ENCODE results near the gene SAXO1.
A peak's percentile ranks its signal among the peaks of the same experiment; 100 is the strongest.
"Not testable (repeated sequence)": the region's sequence is repeated elsewhere in the genome, so short reads cannot be mapped to it uniquely, and the experiment has no call there.

Gene SAXO1

DNA sequence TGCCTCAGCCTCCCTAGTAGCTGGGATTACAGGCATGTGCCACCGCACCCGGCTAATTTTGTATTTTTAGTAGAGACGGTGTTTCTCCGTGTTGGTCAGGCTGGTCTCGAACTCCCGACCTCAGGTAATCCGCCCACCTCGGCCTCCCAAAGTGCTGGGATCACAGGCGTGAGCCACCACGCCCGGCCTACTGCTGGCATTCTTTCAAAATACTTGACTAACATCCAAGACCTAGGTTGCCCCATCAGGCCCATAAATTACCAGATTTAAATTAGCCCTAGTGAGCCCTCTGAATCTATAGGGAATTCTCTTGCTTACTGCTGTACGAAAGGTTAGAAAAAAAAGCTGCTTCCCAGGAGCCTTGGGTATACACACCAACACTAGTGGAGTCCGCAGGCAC, 102.4 kb downstream of the SAXO1 start:
- H3K27me3 ChIP-seq (ENCODE audit: insufficient read depth, low read length); H3K27ac ChIP-seq (ENCODE audit: low read depth, low read length); H3K4me1 ChIP-seq (ENCODE audit: control insufficient read depth, insufficient read depth, low read length, unreplicated experiment); H3K4me3 ChIP-seq (ENCODE audit: low read depth, low read length); H2AFZ ChIP-seq (ENCODE audit: low read length, unreplicated experiment); H3K79me2 ChIP-seq (ENCODE audit: control insufficient read depth, insufficient read depth, low read length, unreplicated experiment); H3K36me3 ChIP-seq (ENCODE audit: insufficient read depth, low read length): not testable (repeated sequence)

DNA sequence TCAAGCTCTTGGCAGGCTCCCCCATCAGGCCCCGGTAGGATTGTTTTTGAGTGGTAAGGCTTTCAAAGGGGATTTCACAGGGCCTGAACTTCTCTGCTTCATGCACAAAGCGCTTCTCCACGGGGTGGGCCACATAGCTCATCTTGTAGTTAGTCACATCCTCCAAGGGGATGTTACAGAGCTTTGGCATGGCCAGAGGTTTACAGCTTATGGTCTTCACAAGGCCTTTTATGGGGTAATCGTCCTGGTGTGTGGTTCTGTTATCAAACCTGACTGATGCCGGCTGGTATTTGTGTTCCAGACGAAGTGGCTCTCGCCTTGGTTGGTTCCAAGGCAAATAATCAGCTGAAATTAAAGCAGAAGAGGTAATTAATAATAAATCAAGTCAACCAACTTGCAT, 104.3 kb downstream of the SAXO1 start:
- no peaks in the 10 kb centered on the region for H3K36me3 ChIP-seq (ENCODE audit: insufficient read depth, low read length)
- H2AFZ ChIP-seq (ENCODE audit: low read length, unreplicated experiment) = no peak overlapping the region
- H3K79me2 ChIP-seq (ENCODE audit: control insufficient read depth, insufficient read depth, low read length, unreplicated experiment) = no peaks in the 10 kb centered on the region
- H3K4me1 ChIP-seq (ENCODE audit: control insufficient read depth, insufficient read depth, low read length, unreplicated experiment) = no peaks in the 10 kb centered on the region
- no peak overlapping the region for H3K4me3 ChIP-seq (ENCODE audit: low read depth, low read length)
- H3K27ac ChIP-seq (ENCODE audit: low read depth, low read length) = no peak overlapping the region
- no peaks in the 10 kb centered on the region for H3K27me3 ChIP-seq (ENCODE audit: insufficient read depth, low read length)

DNA sequence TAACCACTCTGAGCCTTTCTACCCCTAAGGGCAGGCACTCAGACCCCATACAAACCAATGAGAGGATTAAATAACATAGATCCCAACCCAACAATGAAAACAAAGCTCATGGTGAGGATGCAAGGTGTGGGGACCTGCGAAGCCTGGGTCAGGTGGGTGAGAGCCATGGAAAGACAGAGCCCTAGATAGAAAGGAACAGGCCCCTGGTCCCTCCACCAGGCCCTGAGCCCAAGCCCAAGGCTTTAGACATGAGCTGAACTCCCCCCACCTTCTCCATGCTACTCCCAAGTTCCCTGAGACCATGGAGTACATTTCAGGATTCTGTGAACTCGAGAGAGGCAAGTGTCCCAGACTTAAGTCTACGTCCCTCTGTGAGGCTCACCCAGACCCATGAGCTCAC, 106.5 kb downstream of the SAXO1 start:
- H3K27ac ChIP-seq (ENCODE audit: low read depth, low read length) = no peak overlapping the region
- H2AFZ ChIP-seq (ENCODE audit: low read length, unreplicated experiment) = no peak overlapping the region
- H3K4me1 ChIP-seq (ENCODE audit: control insufficient read depth, insufficient read depth, low read length, unreplicated experiment) = no peaks in the 10 kb centered on the region
- no peaks in the 10 kb centered on the region for H3K79me2 ChIP-seq (ENCODE audit: control insufficient read depth, insufficient read depth, low read length, unreplicated experiment)
- no peak overlapping the region for H3K4me3 ChIP-seq (ENCODE audit: low read depth, low read length)
- no peaks in the 10 kb centered on the region for H3K27me3 ChIP-seq (ENCODE audit: insufficient read depth, low read length)
- H3K36me3 ChIP-seq (ENCODE audit: insufficient read depth, low read length) = no peaks in the 10 kb centered on the region

DNA sequence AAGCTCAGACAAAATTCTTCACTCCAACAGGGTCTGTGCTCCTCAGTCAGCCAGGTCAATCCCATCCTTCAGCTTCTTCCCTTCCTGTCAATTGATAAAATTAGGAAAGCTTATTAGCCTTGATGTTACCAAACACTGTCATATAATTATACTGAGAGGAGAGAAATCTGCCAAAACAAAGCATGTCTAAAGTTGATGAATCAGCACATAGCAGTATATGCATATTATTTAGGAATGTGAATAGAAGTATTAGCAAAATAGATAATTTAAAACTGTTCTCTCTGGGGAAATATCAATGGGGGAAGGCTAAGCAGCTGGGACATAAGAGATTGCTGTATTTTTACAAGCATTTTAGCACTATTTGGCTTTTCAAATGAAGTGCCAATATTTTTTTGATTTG, 107.1 kb downstream of the SAXO1 start:
- Histone ChIP-seq H3K36me3 (ENCODE audit: insufficient read depth, low read length) (no peaks in the 10 kb centered on the region), H3K4me1 (ENCODE audit: control insufficient read depth, insufficient read depth, low read length, unreplicated experiment) (no peaks in the 10 kb centered on the region), H3K79me2 (ENCODE audit: control insufficient read depth, insufficient read depth, low read length, unreplicated experiment) (no peaks in the 10 kb centered on the region), H3K27me3 (ENCODE audit: insufficient read depth, low read length) (no peaks in the 10 kb centered on the region), H3K27ac (ENCODE audit: low read depth, low read length) (no peak overlapping the region), H3K4me3 (ENCODE audit: low read depth, low read length) (no peak overlapping the region), H2AFZ (ENCODE audit: low read length, unreplicated experiment) (no peak overlapping the region)

DNA sequence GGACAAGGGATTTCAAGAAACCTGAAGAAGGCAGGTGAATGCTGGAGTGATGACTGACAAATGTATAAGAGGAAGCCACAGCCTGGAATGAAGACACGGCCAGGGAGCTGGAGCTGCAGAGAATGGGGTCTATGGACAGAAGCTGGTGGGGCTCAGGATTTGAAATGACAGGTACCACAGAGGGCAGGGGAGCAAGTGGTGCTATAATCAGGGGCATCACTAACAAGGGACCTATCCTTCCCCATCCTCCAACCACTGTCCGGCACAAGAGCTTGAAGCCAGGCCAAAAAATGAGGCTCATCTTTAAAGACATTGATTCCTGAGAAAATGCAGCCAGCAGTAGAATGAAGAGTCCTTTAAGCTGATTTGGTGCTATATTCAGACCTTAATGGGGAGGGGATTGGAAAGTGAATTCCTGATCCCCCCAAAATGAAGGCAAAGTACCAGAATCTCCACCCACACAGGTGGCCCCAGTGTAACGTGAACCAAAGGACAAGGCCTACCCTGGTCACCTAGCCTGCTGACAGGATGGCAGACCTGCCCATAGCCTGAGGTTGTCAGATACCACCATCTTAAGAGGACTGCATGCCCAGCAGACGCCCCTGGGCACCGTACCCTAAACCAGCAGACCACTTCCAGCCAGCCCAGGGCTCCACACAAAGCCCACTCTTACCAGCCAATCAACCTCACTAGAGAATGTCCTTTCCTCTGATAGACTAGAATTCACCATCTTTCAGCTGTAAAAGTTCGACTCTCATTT, 109.2 kb downstream of the SAXO1 start:
- no peaks in the 10 kb centered on the region for H3K79me2 ChIP-seq (ENCODE audit: control insufficient read depth, insufficient read depth, low read length, unreplicated experiment)
- no peak overlapping the region for H2AFZ ChIP-seq (ENCODE audit: low read length, unreplicated experiment)
- H3K36me3 ChIP-seq (ENCODE audit: insufficient read depth, low read length) = no peaks in the 10 kb centered on the region
- H3K27ac ChIP-seq (ENCODE audit: low read depth, low read length) = no peak overlapping the region
- H3K4me3 ChIP-seq (ENCODE audit: low read depth, low read length) = no peak overlapping the region
- no peaks in the 10 kb centered on the region for H3K4me1 ChIP-seq (ENCODE audit: control insufficient read depth, insufficient read depth, low read length, unreplicated experiment)
- no peaks in the 10 kb centered on the region for H3K27me3 ChIP-seq (ENCODE audit: insufficient read depth, low read length)

DNA sequence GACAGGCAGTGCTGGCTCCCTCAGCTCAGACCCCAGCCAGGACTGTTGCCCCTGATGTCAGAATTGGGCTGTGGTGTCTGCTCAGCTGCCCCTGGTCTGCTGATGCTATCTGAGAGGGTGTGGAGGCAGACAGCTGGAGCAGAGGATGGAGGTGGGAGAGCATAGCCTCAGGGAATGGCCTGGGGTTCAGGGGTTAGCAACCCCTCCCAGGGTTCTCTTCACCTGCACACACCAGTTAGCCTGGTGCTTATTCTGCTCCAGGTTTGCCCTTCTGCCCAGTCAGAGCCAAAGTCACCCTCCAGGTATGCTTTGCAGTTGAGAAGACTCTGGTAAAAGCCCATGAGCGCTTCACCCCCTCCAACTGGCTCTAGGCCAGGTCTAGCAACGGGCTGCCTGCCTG, 109.8 kb downstream of the SAXO1 start:
- Histone ChIP-seq H3K4me1 (ENCODE audit: control insufficient read depth, insufficient read depth, low read length, unreplicated experiment) (no peaks in the 10 kb centered on the region), H2AFZ (ENCODE audit: low read length, unreplicated experiment) (no peak overlapping the region), H3K27ac (ENCODE audit: low read depth, low read length) (no peak overlapping the region), H3K36me3 (ENCODE audit: insufficient read depth, low read length) (no peaks in the 10 kb centered on the region), H3K27me3 (ENCODE audit: insufficient read depth, low read length) (no peaks in the 10 kb centered on the region), H3K79me2 (ENCODE audit: control insufficient read depth, insufficient read depth, low read length, unreplicated experiment) (no peaks in the 10 kb centered on the region), H3K4me3 (ENCODE audit: low read depth, low read length) (no peak overlapping the region)

DNA sequence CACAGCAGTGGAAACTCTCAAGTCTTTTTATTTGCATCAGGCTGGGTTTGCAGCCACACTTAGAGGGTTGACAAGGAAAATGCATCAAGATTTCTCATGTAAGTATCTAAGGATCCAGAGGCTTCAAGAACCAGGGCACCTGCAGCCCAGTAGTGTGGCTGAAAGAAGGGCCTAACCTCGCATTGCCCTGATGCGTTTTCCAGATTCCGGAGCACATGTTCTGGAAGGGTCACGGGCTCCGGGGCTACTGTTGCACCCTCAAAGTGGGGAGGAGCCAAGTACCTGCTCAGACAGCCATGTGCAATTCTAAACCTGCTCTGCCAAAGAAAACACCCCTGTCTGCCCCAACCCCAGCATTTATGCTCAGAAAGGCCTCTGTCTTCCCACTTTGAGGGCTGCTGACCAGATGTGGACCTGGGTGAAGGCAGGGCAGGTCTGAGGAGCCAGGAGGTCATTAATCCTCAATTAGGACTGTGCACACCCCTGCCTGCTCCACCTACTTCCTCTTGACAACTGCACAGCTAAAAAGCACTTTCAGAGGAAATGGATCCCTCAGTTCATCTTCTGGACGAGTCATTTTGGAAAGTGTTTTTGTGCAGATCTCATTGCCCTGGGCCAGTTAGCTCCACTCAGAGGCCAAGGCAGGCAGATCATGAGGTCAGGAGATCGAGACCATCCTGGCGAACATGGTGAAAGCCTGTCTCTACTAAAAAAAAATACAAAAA, 110.7 kb downstream of the SAXO1 start:
- Histone ChIP-seq H3K27me3 (ENCODE audit: insufficient read depth, low read length) (no peaks in the 10 kb centered on the region), H3K4me3 (ENCODE audit: low read depth, low read length) (no peak overlapping the region), H2AFZ (ENCODE audit: low read length, unreplicated experiment) (no peak overlapping the region), H3K36me3 (ENCODE audit: insufficient read depth, low read length) (no peaks in the 10 kb centered on the region), H3K27ac (ENCODE audit: low read depth, low read length) (no peak overlapping the region), H3K79me2 (ENCODE audit: control insufficient read depth, insufficient read depth, low read length, unreplicated experiment) (no peaks in the 10 kb centered on the region), H3K4me1 (ENCODE audit: control insufficient read depth, insufficient read depth, low read length, unreplicated experiment) (no peaks in the 10 kb centered on the region)

DNA sequence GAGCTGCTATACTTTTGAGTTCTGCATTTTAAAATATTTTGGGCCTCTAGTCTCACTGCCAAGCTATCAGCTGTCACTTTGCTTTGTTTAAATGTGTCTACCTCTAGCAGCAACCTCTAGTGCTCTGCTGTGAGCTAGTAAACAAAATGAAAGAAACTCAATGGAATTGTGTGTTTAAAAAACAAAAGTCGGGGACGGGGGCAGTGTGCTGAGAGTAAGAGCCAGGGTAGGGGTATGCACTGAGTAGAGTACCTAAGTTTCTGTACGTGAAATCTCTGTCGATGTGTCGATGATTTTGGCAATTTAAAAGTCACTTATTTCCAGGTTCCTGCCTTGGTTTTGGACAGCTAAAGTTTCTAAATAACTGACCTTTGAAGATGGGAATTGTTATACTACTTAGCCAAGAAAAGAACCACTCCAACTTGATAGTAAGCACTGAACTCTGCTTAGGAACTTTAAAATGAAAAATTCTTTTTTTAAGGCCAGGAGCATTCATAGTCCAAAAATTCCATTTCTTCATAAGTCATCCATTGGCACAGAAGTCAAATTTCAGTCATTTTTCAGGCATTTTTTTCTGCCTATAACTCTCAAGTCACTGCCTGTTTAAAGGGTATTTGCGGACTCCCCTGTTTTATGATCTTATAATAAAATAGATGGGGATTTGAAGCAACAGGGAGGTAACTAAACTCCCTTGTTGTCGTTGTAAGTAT, 111.5 kb downstream of the SAXO1 start:
- no peaks in the 10 kb centered on the region for H3K36me3 ChIP-seq (ENCODE audit: insufficient read depth, low read length)
- H3K27ac ChIP-seq (ENCODE audit: low read depth, low read length) = no peak overlapping the region
- H3K27me3 ChIP-seq (ENCODE audit: insufficient read depth, low read length) = no peaks in the 10 kb centered on the region
- H3K4me3 ChIP-seq (ENCODE audit: low read depth, low read length) = no peak overlapping the region
- H3K79me2 ChIP-seq (ENCODE audit: control insufficient read depth, insufficient read depth, low read length, unreplicated experiment) = no peaks in the 10 kb centered on the region
- H2AFZ ChIP-seq (ENCODE audit: low read length, unreplicated experiment) = peak overlapping the region; percentile 67
- H3K4me1 ChIP-seq (ENCODE audit: control insufficient read depth, insufficient read depth, low read length, unreplicated experiment) = no peaks in the 10 kb centered on the region

DNA sequence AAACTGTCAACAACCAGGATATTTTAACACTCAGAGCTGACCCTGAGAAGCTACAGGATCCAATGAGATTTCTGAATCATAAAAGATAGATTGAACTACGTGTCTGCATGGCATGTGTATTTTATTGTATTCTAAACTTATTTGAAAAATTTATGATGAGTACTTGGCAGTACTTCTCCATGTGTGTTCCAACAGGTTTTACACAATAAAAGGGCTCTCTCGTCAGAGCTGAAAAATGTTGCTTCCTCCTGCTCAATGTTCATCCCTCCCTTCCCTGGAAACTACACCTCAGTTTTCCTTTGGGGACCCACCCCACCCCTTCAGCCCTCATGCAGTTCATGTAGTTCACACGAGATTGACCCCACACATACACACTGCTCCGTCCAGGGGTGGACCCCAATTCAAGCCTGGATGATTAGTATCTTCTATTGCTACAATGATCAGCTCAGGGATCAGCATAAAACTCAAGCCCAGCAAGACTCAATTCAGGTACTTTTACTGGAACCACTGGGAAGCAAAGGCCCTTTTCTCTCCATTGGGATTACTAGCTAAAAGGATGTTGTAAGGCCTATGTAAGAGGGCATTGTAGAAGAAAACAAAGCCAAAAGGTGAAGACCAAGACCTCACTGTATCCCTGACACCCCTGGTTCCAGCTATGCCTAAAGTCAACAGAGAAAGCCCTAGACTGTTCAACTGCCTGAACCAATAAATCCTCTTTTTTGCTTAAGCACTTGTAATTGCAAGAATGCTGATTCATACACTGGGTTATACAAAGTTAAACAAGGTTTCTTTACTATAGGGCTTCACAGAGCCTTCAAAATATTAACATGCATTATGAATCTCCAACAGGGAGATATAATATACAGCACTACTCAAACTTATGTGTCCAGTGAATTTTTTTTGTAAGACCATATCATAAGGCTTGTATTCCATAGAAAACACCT, 112.6 kb downstream of the SAXO1 start:
- Histone ChIP-seq H3K27ac (ENCODE audit: low read depth, low read length) (no peak overlapping the region), H3K27me3 (ENCODE audit: insufficient read depth, low read length) (no peaks in the 10 kb centered on the region), H3K36me3 (ENCODE audit: insufficient read depth, low read length) (no peaks in the 10 kb centered on the region)

DNA sequence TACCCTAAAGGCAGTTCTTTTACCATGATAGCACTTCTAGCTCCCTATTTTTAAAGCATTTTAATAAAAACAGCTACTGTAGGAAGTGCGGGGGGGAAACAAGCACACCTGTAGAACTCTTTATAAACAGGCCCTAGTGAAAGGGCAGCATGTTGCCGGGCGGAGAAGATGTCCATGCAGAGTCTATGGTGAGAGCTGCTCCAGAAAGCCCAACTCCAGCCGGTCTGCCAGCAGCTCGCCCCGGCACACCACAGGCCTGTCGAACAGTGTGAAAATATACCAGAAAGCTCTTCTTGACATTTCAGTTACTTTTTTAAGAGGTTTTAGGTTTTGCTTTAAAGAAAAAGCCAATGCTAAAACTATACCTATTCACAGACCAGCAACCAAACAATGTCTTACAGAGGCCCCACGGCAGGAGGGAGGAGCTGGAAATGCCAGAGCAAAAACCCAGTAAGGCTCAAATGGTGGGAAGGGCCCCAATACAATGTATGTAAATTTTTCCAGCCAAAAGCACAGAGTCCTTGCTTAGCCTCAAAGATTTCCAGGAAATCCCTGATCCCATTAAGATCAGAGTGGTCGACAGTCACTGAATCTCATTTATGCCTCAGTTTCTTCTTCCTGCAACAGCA, 121.2 kb downstream of the SAXO1 start:
- no peaks in the 10 kb centered on the region for H3K36me3 ChIP-seq (ENCODE audit: insufficient read depth, low read length)
- no peak overlapping the region for H3K4me3 ChIP-seq (ENCODE audit: low read depth, low read length)
- H3K27me3 ChIP-seq (ENCODE audit: insufficient read depth, low read length) = no peaks in the 10 kb centered on the region

More for the DNA sequence above, 112.6 kb downstream of the SAXO1 start:
- Histone ChIP-seq H3K4me1 (ENCODE audit: control insufficient read depth, insufficient read depth, low read length, unreplicated experiment) (no peaks in the 10 kb centered on the region), H3K79me2 (ENCODE audit: control insufficient read depth, insufficient read depth, low read length, unreplicated experiment) (no peaks in the 10 kb centered on the region), H2AFZ (ENCODE audit: low read length, unreplicated experiment) (no peak overlapping the region), H3K4me3 (ENCODE audit: low read depth, low read length) (no peak overlapping the region)

More for the DNA sequence above, 121.2 kb downstream of the SAXO1 start:
- H3K4me1 ChIP-seq (ENCODE audit: control insufficient read depth, insufficient read depth, low read length, unreplicated experiment) = peaks cover 8% of the 10 kb centered on the region
- no peaks in the 10 kb centered on the region for H3K79me2 ChIP-seq (ENCODE audit: control insufficient read depth, insufficient read depth, low read length, unreplicated experiment)
- no peak overlapping the region for H3K27ac ChIP-seq (ENCODE audit: low read depth, low read length)
- no peak overlapping the region for H2AFZ ChIP-seq (ENCODE audit: low read length, unreplicated experiment)
